ENCODE results near the gene EMID1. TPM values are rescaled to one million over a fixed set of nuclear protein-coding genes. Genes with fewer than 3 reads are reported as not detected.

Gene EMID1
- total RNA-seq, 1 donor from 2014 or later: 6.7 TPM

GRCh38 chr22:29157759-29158535, 47.7 kb upstream of the EMID1 start:
- no peak overlapping the region for H3K27ac Mint-ChIP-seq
- no peaks in the 10 kb centered on the region for H3K9me3 ChIP-seq (ENCODE audit: low read depth)
- DNase-seq (ENCODE audit: low spot score): peak; percentile 14
- H4K20me1 ChIP-seq (ENCODE audit: low read depth): no peaks in the 10 kb centered on the region
- H3K4me3 Mint-ChIP-seq: no peak overlapping the region
- no peaks in the 10 kb centered on the region for H3K36me3 ChIP-seq
- H3K9ac ChIP-seq: no peak overlapping the region
- H3K36me3 Mint-ChIP-seq: no peaks in the 10 kb centered on the region
- H3K79me2 ChIP-seq (ENCODE audit: low read depth): no peaks in the 10 kb centered on the region
- peaks cover 6% of the 10 kb centered on the region for H3K27me3 Mint-ChIP-seq (ENCODE audit: insufficient read depth, low read depth)
- peaks cover 39% of the 10 kb centered on the region for H3K4me1 Mint-ChIP-seq
- TF ChIP-seq CTCF (IDR thresholded peaks at IDR 0.05) (no peak), EZH2 (IDR thresholded peaks at IDR 0.05) (no peak), EZH2phosphoT487 (IDR thresholded peaks at IDR 0.05) (no peak)
- H3F3A ChIP-seq (ENCODE audit: low read depth): peaks cover 16% of the 10 kb centered on the region
- no peaks in the 10 kb centered on the region for H3K9me3 Mint-ChIP-seq
- no peak overlapping the region for H3K4me3 ChIP-seq
- peaks cover 8% of the 10 kb centered on the region for H3K4me1 ChIP-seq
- no peak overlapping the region for H3K4me2 ChIP-seq
- H3K27ac ChIP-seq: no peak overlapping the region
- H3K27me3 ChIP-seq: peaks cover 5% of the 10 kb centered on the region
- no peak overlapping the region for H2AFZ ChIP-seq (replicated peaks)

GRCh38 chr22:29158546-29158945, 47.1 kb upstream of the EMID1 start:
- Mint-ChIP-seq H3K27me3 (ENCODE audit: insufficient read depth, low read depth) (peaks cover 9% of the 10 kb centered on the region), H3K27ac (no peak overlapping the region), H3K4me3 (no peak overlapping the region), H3K4me1 (peaks cover 33% of the 10 kb centered on the region), H3K36me3 (no peaks in the 10 kb centered on the region), H3K9me3 (no peaks in the 10 kb centered on the region)
- Histone ChIP-seq H3K9me3 (ENCODE audit: low read depth) (no peaks in the 10 kb centered on the region), H3K36me3 (no peaks in the 10 kb centered on the region), H3K4me1 (peaks cover 4% of the 10 kb centered on the region), H3K27me3 (peaks cover 5% of the 10 kb centered on the region), H3F3A (ENCODE audit: low read depth) (peaks cover 10% of the 10 kb centered on the region), H3K79me2 (ENCODE audit: low read depth) (no peaks in the 10 kb centered on the region), H3K9ac (no peak overlapping the region), H3K27ac (no peak overlapping the region), H4K20me1 (ENCODE audit: low read depth) (no peaks in the 10 kb centered on the region), H3K4me2 (no peak overlapping the region), H3K4me3 (no peak overlapping the region), H2AFZ (replicated peaks) (no peak overlapping the region)
- no peak for DNase-seq (ENCODE audit: low spot score)
- TF ChIP-seq EZH2phosphoT487 (IDR thresholded peaks at IDR 0.05): no peak
- TF ChIP-seq CTCF (IDR thresholded peaks at IDR 0.05): no peak
- TF ChIP-seq EZH2 (IDR thresholded peaks at IDR 0.05): no peak

- no peaks in the 10 kb centered on the region for H3K4me1 ChIP-seq
Measured at GRCh38 chr22:29163808-29164207, 41.9 kb upstream of the EMID1 start.

More at GRCh38 chr22:29163808-29164207, 41.9 kb upstream of the EMID1 start:
- Mint-ChIP-seq H3K27ac (no peak overlapping the region), H3K27me3 (ENCODE audit: insufficient read depth, low read depth) (peaks cover 13% of the 10 kb centered on the region), H3K9me3 (peaks cover 3% of the 10 kb centered on the region), H3K36me3 (no peaks in the 10 kb centered on the region), H3K4me1 (peaks cover 3% of the 10 kb centered on the region), H3K4me3 (no peak overlapping the region)
- H3K4me3 ChIP-seq: no peak overlapping the region
- no peak overlapping the region for H2AFZ ChIP-seq (replicated peaks)
- H3K79me2 ChIP-seq (ENCODE audit: low read depth): no peaks in the 10 kb centered on the region
- no peak for TF ChIP-seq EZH2phosphoT487 (IDR thresholded peaks at IDR 0.05)
- TF ChIP-seq EZH2 (IDR thresholded peaks at IDR 0.05): no peak
- TF ChIP-seq CTCF (IDR thresholded peaks at IDR 0.05): no peak
- no peaks in the 10 kb centered on the region for H3K9me3 ChIP-seq (ENCODE audit: low read depth)
- H3K9ac ChIP-seq: no peak overlapping the region
- no peak overlapping the region for H3K4me2 ChIP-seq
- no peaks in the 10 kb centered on the region for H3K36me3 ChIP-seq
- no peak for DNase-seq (ENCODE audit: low spot score)
- H3F3A ChIP-seq (ENCODE audit: low read depth): no peaks in the 10 kb centered on the region
- no peak overlapping the region for H3K27ac ChIP-seq
- H4K20me1 ChIP-seq (ENCODE audit: low read depth): no peaks in the 10 kb centered on the region
- no peaks in the 10 kb centered on the region for H3K27me3 ChIP-seq

All from neural progenitor cell (in vitro differentiated cells).